NCI-H2107 (cell line): ENCODE data around the gene PACRG.
A peak's percentile ranks its signal among the peaks of the same experiment; 100 is the strongest.

Source experiments
- DNase-seq: peaks from one replicate; lab custom pipeline; 2025; lab: John Stamatoyannopoulos, UW

Gene PACRG

GRCh38 chr6:162785632-162786242 is 58.0 kb downstream of the PACRG start:
- no peak for DNase-seq

GRCh38 chr6:162798546-162799266 is 70.9 kb downstream of the PACRG start:
- DNase-seq = no peak

- DNase-seq = no peak
These were observed 86.7 kb downstream of the PACRG start for GRCh38 chr6:162814426-162814973.

- no peak for DNase-seq
These were observed 89.4 kb downstream of the PACRG start for GRCh38 chr6:162817196-162817595.

- DNase-seq = no peak
These were observed 91.5 kb downstream of the PACRG start for GRCh38 chr6:162819284-162819683.

- no peak for DNase-seq
These were observed 93.3 kb downstream of the PACRG start for GRCh38 chr6:162821102-162821501.

- DNase-seq = no peak
These were observed 97.8 kb downstream of the PACRG start for GRCh38 chr6:162825597-162825996.

- DNase-seq = no peak
These were observed 101.4 kb downstream of the PACRG start for GRCh38 chr6:162829013-162829742.

- no peak for DNase-seq
These were observed 106.0 kb downstream of the PACRG start for GRCh38 chr6:162833776-162834175.

GRCh38 chr6:162845972-162846371 is 118.2 kb downstream of the PACRG start:
- DNase-seq = no peak

- DNase-seq = no peak
These were observed 118.9 kb downstream of the PACRG start for GRCh38 chr6:162846723-162847122.

GRCh38 chr6:162849269-162849668 is 121.5 kb downstream of the PACRG start:
- DNase-seq = no peak

GRCh38 chr6:162852192-162852591 is 124.4 kb downstream of the PACRG start:
- no peak for DNase-seq

- no peak for DNase-seq
These were observed 125.2 kb downstream of the PACRG start for GRCh38 chr6:162852840-162853577.

- DNase-seq = no peak
These were observed 126.5 kb downstream of the PACRG start for GRCh38 chr6:162854228-162854627.

GRCh38 chr6:162854734-162855191 is 127.0 kb downstream of the PACRG start:
- DNase-seq = no peak

- peak; percentile 2 for DNase-seq
These were observed 129.1 kb downstream of the PACRG start for GRCh38 chr6:162856885-162857284.

- no peak for DNase-seq
These were observed 129.6 kb downstream of the PACRG start for GRCh38 chr6:162857326-162857725.

- DNase-seq = no peak
These were observed 134.7 kb downstream of the PACRG start for GRCh38 chr6:162862462-162862861.

- no peak for DNase-seq
These were observed 135.2 kb downstream of the PACRG start for GRCh38 chr6:162862941-162863340.

GRCh38 chr6:162863821-162864220 is 136.0 kb downstream of the PACRG start:
- DNase-seq = no peak

- DNase-seq = no peak
These were observed 137.1 kb downstream of the PACRG start for GRCh38 chr6:162864911-162865310.
